GM21717 (cell line): ENCODE results near the gene SND1.
"Not testable (repeated sequence)": the region's sequence is repeated elsewhere in the genome, so short reads cannot be mapped to it uniquely, and the experiment has no call there.

Experiments
- ATAC-seq: cut with Tn5 transposase; IDR thresholded peaks from one replicate; pipeline ENCODE4 v1.9.1; 2021; ENCODE audit warnings: mild to moderate bottlenecking, moderate library complexity; ENCODE audit not compliant: unreplicated experiment

Gene SND1

GRCh38 chr7:128103498-128104107 lies 451.6 kb downstream of the SND1 start:
- ATAC-seq = peak; percentile 51

- ATAC-seq = peak; percentile 13
Observed at GRCh38 chr7:128104108-128104742, 452.2 kb downstream of the SND1 start.

GRCh38 chr7:128105228-128106022 lies 453.4 kb downstream of the SND1 start:
- no peak for ATAC-seq

- no peak for ATAC-seq
Observed at GRCh38 chr7:128106821-128107220, 454.8 kb downstream of the SND1 start.

GRCh38 chr7:128107516-128107915 lies 455.5 kb downstream of the SND1 start:
- not testable (repeated sequence) for ATAC-seq

DNA sequence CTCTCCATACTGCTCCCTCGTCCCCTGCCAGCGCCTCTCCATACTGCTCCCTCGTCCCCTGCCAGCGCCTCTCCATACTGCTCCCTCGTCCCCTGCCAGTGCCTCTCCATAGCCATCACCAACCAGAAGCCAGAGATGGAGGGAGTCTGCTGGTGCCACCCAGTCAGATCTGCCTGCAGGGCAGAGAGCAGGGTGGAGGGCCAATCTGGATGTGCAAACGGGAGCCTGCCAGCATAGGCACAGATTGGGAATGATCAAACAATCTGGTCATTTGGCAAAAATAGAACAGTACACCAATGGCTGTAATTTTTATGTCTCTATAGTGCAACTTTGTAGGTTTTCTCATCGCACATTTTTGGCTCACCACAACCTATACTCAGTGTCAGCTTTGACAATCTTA lies 456.1 kb downstream of the SND1 start:
- ATAC-seq = no peak

DNA sequence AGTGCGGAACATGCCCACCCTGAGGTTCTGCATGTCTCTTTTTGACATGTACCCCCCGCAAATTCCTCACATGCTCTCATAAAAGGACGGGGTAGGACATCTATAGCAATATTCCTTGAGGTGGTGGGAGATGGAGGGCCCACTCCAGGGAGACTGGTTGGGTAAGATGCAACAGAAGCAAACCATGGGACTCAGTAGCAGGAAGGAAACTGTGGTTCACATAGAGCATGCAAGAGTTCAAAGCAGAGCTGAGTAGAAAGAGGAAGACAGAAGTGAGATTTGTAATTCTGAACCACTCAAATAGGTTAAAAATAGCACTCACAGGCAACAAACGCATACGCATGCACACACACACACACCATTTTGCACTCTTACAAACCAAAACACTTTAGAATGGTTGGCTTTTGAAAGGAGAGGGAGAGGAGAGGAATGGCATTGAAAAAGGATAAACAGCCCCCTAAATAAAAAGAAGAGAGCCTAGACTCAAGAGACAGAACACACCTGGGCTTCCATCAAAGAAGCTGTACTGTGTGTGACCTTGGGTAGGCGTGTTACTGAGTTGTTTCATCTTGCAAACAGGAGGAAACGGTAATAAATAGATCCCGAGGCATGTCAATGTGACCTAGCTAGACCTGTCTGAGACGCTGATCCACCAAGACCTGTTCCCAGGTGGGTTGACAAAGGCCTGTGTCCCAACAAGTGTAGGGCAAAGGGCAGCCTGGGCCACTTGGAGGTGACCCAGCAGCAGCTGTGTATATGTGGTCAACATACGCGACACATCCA lies 456.8 kb downstream of the SND1 start:
- ATAC-seq = peak; percentile 95

GRCh38 chr7:128109424-128109969 lies 457.5 kb downstream of the SND1 start:
- ATAC-seq = not testable (repeated sequence)

DNA sequence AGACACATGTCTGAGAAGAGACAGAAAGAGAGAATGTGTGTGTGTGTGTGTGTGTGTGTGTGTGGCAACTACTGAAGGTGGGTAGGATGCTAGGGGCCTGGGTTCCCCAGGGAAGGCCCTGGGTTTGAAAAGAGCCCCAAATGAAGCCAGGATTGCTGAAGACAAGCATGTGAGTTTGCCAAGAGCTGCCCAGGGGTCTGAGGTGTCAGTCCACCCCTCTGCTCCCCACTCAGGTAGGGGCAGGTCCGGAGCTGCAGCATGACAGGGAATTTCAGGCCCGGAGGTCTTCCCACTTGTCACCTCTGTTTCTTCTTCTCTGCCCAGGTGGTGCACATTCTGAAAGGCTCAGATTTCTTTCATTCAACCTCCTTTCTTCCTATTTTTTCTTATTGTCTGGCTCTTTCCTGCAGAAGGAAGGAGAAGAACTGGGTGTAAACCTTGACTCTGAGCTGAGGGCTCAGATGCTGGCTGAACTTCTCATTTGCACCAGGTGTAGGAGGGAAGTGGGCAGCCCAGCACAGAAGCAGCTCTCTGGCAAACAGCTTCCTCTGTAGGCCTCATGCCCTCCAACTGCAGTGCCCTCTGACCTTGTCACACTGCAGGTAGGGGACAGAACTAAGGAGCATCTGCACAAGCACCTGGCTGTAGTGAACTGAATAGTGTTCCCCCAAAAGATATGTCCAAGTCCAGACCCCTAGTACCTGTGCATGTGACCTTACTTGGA lies 458.8 kb downstream of the SND1 start:
- ATAC-seq = no peak

DNA sequence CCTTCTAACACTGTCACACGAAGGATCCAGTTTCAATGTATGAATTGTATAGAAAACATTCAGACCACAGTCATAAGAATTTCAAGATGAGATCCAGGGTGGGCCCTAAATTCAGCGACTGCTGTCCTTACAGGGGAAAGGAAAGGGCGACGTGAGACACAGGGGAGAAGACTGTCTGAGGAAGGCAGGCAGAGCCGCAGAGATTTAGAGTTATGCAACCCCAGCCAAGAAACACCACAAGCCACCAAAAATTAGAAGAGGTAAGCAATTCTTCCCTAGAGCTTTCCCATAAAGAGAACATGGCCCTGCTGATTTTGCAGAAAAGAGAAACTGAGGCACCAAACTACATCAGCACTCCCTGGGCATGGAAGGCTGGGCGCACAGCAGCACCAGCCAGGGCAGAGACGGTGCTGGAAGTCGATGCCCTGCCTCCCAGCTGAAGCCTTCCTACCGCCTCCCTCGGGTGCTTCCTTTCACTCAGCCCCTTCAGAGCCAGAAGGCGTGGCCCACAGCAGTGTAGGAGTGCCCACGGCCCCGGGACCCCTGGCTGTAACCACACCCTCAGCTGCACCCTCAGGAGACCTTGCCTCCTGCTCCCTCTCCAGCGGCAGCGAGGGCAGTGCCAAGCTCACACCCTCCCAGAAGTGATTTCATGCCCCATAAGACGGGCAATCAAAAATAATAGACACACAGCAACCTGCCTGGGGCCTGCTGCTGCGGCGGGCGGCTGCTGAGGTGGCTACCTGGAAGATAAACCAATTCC lies 460.2 kb downstream of the SND1 start:
- ATAC-seq = no peak

- no peak for ATAC-seq
Observed at GRCh38 chr7:128112781-128113221, 460.8 kb downstream of the SND1 start.

GRCh38 chr7:128113839-128114238 lies 461.8 kb downstream of the SND1 start:
- no peak for ATAC-seq

- ATAC-seq = no peak
Observed at GRCh38 chr7:128114806-128115205, 462.8 kb downstream of the SND1 start.

- no peak for ATAC-seq
Observed at GRCh38 chr7:128115336-128115820, 463.4 kb downstream of the SND1 start.

DNA sequence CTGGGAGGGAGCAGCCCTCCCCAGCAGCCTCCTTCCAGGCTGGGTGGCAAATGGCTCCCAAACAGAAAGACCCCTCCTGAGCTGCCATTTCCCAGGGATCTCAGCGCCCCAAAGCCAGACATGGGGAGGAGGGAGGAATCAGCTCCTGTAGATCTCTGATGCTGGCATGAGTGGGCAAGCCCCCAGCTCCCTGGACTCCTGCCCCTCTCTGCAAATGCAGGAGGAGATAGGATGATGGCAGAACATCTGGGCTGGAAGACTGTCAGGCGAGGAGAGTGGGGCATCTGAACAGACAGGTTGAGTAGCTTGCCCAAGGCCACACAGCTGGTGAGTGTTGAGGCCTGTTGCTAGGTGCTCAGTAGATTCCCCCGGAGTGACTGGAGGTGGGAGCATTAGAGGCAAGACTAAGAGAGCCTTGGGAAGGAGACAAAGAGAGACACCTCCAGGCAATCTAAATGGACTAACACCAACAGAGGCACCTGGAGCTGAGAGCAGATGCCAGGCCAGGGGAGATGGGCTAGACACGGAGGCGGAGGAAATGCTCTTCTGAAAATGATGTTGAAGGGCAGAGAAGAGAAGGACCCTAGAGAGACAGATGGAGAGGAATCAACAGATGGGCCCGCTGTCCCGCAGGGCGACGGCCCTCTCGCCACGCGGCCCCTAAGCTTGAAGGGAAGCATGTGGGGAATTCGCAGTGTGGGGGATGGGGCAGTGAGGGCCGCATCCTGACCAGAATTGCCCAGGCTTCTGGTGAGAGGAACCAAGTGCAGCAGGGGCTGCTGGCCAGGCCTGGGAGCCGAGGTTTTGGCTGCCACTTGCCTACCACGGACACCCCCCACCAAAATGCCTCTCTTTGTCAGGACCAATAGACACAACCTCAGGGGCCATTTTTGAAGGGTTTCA lies 464.1 kb downstream of the SND1 start:
- no peak for ATAC-seq

DNA sequence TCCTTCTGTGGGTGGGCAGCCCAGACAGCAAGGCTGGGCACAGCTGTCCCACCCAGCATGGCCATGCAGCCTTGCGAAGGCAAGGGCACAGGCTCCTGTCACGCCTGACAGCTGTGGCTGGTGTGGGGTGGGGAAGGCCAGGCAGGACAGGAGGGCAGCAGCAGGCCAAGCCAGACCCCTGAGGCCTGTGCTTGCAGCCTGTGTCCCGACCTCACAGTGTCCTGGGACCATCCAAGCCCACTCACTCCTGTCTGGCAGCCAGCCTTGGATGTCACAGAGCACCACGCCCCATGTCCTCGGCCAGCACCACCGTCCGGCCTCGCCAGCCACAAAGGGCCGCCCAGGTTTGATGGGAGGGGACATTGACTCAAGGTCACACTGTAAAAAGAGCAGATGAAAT lies 464.7 kb downstream of the SND1 start:
- no peak for ATAC-seq

- no peak for ATAC-seq
Observed at GRCh38 chr7:128117691-128118090, 465.7 kb downstream of the SND1 start.

- ATAC-seq = no peak
Observed at GRCh38 chr7:128119036-128119435, 467.0 kb downstream of the SND1 start.
